ENCODE results near the gene TWNK.
A peak's percentile ranks its signal among the peaks of the same experiment; 100 is the strongest.
"Not testable (repeated sequence)": the region's sequence is repeated elsewhere in the genome, so short reads cannot be mapped to it uniquely, and the experiment has no call there.

TWNK gene

GRCh38 chr10:101031128-101031795 is 43.9 kb downstream of the TWNK start, which contains the start of the genes PDZD7 and SFXN3:
PDZD7 (minus strand) TSS chr10:101031129; CDS start chr10:101030219, 910 bp downstream.
SFXN3 (plus strand) TSS chr10:101031234; CDS start chr10:101034695, 3,461 bp downstream.
- peak within 1 kb of the TSS; percentile 71 for H3K4me3 ChIP-seq (ENCODE audit: low read length)
- DNase-seq (ENCODE audit: low read depth): peak; percentile 96
- TF ChIP-seq, protein P1, sequence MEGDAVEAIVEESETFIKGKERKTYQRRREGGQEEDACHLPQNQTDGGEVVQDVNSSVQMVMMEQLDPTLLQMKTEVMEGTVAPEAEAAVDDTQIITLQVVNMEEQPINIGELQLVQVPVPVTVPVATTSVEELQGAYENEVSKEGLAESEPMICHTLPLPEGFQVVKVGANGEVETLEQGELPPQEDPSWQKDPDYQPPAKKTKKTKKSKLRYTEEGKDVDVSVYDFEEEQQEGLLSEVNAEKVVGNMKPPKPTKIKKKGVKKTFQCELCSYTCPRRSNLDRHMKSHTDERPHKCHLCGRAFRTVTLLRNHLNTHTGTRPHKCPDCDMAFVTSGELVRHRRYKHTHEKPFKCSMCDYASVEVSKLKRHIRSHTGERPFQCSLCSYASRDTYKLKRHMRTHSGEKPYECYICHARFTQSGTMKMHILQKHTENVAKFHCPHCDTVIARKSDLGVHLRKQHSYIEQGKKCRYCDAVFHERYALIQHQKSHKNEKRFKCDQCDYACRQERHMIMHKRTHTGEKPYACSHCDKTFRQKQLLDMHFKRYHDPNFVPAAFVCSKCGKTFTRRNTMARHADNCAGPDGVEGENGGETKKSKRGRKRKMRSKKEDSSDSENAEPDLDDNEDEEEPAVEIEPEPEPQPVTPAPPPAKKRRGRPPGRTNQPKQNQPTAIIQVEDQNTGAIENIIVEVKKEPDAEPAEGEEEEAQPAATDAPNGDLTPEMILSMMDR (IDR thresholded peaks at IDR 0.05; ENCODE audit: insufficient read depth, low read depth, low read length, missing control alignments): no peak

DNA sequence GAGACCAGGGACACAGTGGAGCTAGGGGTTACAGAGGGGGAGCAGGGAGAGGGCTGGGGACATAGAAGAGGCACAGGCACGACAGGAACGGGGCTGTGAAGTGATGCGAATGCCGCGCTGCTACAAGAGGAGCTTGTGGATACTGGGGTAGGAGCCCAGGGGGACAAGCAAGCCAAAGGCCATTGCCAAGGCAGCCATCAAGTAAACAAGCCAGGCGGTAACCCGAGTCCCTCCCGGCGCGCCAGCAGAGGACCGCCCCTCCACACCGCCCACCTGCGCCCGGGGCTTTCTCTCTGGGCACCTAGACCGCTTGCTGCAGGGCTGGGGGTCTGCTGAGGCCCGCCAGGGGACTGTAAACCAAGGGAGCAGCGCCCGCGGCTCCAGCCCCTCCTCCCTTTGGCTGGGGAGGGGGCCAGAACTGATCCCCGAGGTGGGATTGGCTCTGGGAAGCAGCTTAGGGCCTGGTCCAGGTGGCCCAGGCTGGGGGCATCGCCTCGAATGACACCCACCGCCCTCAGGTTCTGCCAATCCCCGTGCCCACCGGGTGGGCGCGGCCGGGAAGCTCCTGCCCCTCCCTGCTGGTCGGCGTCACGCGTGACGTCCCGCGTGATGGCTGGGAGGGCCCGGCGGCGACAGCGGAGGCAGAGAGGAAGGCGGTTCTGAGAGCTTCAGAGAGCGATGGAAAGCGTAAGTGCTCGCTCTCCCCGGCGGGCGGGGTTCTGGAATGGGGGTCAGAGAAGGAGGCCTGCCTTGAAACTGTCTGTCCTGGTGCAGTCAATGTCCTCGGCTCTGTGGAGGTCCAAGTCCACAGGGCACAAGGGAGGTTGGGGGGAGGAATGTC is 44.7 kb downstream of the TWNK start:
- peak; percentile 58 for DNase-seq (ENCODE audit: low read depth)
- TF ChIP-seq, protein P1 (IDR thresholded peaks at IDR 0.05; ENCODE audit: insufficient read depth, low read depth, low read length, missing control alignments): no peak

DNA sequence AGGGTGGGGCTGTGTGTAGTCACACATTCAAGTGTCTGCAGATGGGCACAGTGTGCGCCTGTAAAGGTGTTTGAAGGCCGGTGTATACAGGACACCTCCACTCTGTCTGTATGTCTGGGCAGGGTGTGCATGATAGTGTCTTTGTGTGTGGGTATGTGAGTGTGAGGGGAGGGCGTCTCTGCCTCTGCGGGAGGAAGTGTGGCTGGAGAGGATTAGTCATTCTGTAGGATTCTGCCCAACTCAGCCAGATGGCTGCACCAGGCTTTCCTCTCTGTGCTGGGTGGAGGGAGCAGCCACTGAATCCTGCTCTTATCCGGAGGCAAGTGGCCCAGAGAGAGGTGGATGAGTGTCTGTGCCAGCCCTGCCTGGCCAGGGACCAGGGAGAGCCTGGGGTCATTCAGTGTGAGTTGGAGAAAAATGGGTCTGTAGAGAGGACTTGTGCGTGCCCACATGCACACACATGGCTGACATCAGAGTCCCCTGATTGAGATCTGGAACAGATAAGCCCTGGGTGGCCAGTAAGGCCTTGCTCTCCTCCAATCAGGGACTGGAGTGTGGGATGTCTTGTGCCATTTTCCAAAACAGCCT is 45.4 kb downstream of the TWNK start:
- peak overlapping the region; percentile 71 for H3K4me3 ChIP-seq (ENCODE audit: low read length)
- DNase-seq (ENCODE audit: low read depth): peak; percentile 75
- TF ChIP-seq, protein P1 (IDR thresholded peaks at IDR 0.05; ENCODE audit: insufficient read depth, low read depth, low read length, missing control alignments): no peak

More for the DNA sequence above, 44.7 kb downstream of the TWNK start:
- H3K4me3 ChIP-seq (ENCODE audit: low read length): peak overlapping the region; percentile 71

DNA sequence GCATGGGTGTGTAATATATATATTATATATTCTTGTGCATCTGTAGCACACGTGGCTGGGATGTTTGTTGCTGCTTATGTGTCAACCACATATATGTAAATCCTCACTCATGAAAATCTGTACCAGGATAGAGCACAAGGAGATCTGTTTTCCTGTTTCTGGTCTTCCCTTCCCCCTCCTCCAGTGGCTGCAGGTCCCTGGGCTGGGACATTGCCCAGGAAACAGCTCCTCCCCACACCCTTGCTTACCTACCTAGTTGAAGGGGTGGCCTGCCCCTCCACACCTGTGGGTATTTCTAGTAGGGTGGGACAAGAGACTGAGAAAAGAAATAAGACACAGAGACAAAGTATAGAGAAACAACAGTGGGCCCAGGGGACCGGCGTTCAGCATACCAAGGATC is 45.9 kb downstream of the TWNK start:
- no peak for DNase-seq (ENCODE audit: low read depth)
- H3K4me3 ChIP-seq (ENCODE audit: low read length): peak overlapping the region; percentile 71
- TF ChIP-seq, protein P1 (IDR thresholded peaks at IDR 0.05; ENCODE audit: insufficient read depth, low read depth, low read length, missing control alignments): no peak

DNA sequence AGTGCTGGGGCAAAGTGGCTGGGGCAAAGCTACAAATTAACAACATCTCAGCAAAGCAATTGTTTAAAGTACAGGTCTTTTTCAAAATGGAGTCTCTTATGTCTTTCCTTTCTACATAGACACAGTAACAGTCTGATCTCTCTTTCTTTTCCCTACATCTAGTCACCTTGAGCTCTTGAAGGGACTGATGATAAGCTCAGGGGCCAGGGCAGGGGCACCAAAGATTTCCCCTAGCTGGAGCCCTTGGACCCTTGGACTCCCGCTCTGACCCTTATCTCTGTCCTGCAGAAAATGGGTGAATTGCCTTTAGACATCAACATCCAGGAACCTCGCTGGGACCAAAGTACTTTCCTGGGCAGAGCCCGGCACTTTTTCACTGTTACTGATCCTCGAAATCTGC is 47.1 kb downstream of the TWNK start:
- DNase-seq (ENCODE audit: low read depth); H3K4me3 ChIP-seq (ENCODE audit: low read length): not testable (repeated sequence)

DNA sequence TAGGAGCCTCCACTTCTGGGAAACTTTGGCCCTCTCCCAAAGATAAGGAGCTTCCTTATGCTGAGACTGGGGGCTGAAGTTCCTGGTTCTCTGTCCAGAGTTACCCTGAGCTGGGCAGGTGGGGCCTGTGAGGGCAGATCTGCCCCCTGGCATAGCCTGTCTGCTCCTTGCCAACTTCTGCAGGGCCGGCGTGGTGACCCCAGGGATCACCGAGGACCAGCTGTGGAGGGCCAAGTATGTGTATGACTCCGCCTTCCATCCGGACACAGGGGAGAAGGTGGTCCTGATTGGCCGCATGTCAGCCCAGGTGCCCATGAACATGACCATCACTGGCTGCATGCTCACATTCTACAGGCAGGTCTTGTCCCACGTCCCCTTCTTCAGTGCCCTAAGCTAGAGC is 48.0 kb downstream of the TWNK start:
- no peak overlapping the region for H3K4me3 ChIP-seq (ENCODE audit: low read length)
- TF ChIP-seq, protein P1 (IDR thresholded peaks at IDR 0.05; ENCODE audit: insufficient read depth, low read depth, low read length, missing control alignments): no peak
- no peak for DNase-seq (ENCODE audit: low read depth)

All from epithelial cell of esophagus (primary cell).